GM23248 (cell line): ENCODE results near the gene ZNF385A. TPM values are rescaled to one million over a fixed set of nuclear protein-coding genes. Genes with fewer than 3 reads are reported as not detected.
A peak's percentile ranks its signal among the peaks of the same experiment; 100 is the strongest.

Source experiments
- DNase-seq: peaks from one replicate; pipeline ENCODE4 v3.0.0-alpha.2; 2015
- H2AFZ ChIP-seq: fragments of 200-600 bp; sonication (generic); 2 replicates; pipeline ENCODE4 v1.6.1; 2016; ENCODE audit warnings: antibody characterized with exemption
- H3F3A ChIP-seq: fragments of 200-600 bp; sonication (generic); 2 replicates; pipeline ENCODE4 v1.6.1; 2016; ENCODE audit warnings: mild to moderate bottlenecking, antibody characterized with exemption, mixed run types; ENCODE audit not compliant: insufficient read depth
- H3K27ac ChIP-seq: fragments of 200-600 bp; sonication (generic); 2 replicates; pipeline ENCODE4 v1.5.1; 2016; ENCODE audit warnings: mild to moderate bottlenecking
- H3K27me3 ChIP-seq: fragments of 200-600 bp; sonication (generic); replicated peaks from 2 replicates; pipeline ENCODE4 v1.6.1; 2016; ENCODE audit warnings: mild to moderate bottlenecking; ENCODE audit not compliant: insufficient read depth
- H3K36me3 ChIP-seq: fragments of 200-600 bp; sonication (generic); 2 replicates; pipeline ENCODE4 v1.6.1; 2016; ENCODE audit warnings: low read depth, mild to moderate bottlenecking
- H3K4me1 ChIP-seq: fragments of 200-600 bp; sonication (generic); 2 replicates; pipeline ENCODE4 v1.6.1; 2016; ENCODE audit warnings: mild to moderate bottlenecking; ENCODE audit not compliant: insufficient read depth
- H3K4me2 ChIP-seq: fragments of 200-600 bp; sonication (generic); one replicate; pipeline ENCODE4 v1.6.1; 2016; ENCODE audit warnings: mild to moderate bottlenecking; ENCODE audit not compliant: unreplicated experiment
- H3K4me3 ChIP-seq: fragments of 200-600 bp; sonication (generic); 2 replicates; pipeline ENCODE4 v1.5.1; 2016; ENCODE audit warnings: mild to moderate bottlenecking
- H3K79me2 ChIP-seq: fragments of 200-600 bp; sonication (generic); 2 replicates; pipeline ENCODE4 v1.6.1; 2016; ENCODE audit warnings: mild to moderate bottlenecking; ENCODE audit not compliant: insufficient read depth
- H3K9ac ChIP-seq: fragments of 200-600 bp; sonication (generic); 2 replicates; pipeline ENCODE4 v1.6.1; 2016; ENCODE audit warnings: mild to moderate bottlenecking
- H3K9me2 ChIP-seq: fragments of 200-600 bp; sonication (generic); 2 replicates; pipeline ENCODE4 v1.6.1; 2016; ENCODE audit warnings: mixed run types, mild to moderate bottlenecking, moderate library complexity; ENCODE audit not compliant: insufficient read depth
- H3K9me3 ChIP-seq: fragments of 200-600 bp; sonication (generic); one replicate; pipeline ENCODE4 v1.6.1; 2017; ENCODE audit warnings: low read depth
- H4K20me1 ChIP-seq: fragments of 200-600 bp; sonication (generic); 2 replicates; pipeline ENCODE4 v1.6.0; 2016; ENCODE audit not compliant: insufficient read depth
- EZH2 ChIP-seq: fragments of 200-600 bp; sonication (generic); IDR thresholded peaks from 2 replicates; pipeline ENCODE4 v1.6.1; 2018; ENCODE audit warnings: antibody characterized with exemption, mild to moderate bottlenecking; ENCODE audit not compliant: insufficient read depth, poor library complexity, severe bottlenecking
- EZH2phosphoT487 ChIP-seq: fragments of 200-600 bp; sonication (generic); IDR thresholded peaks from 2 replicates; pipeline ENCODE4 v1.6.1; 2018; ENCODE audit warnings: antibody characterized with exemption, moderate library complexity, mild to moderate bottlenecking, low read depth; ENCODE audit not compliant: insufficient read depth
- WGBS, 2 experiments: methylation state at CpG; one replicate each; pipeline ENCODE4 v1.1.6; 2015 to 2017; ENCODE audit warnings: low lambda C conversion rate in 2 of 2, low coverage in 1 of 2; ENCODE audit errors: missing lambda C conversion rate in 2 of 2; 5-methylcytosine and 5-hydroxymethylcytosine counted together
- in situ Hi-C: fragments of 300-500 bp; cut with MboI; formaldehyde crosslinking; loops from 2 replicates; pipeline ENCODE4 v1.15.0; 2020
- polyA plus RNA-seq: library from polyadenylated mRNA; unstranded; fragments of >200 nt; fragmentation: Nextera tagmentation; extraction: Ambion mirVana; gene quantifications from 2 replicates; pipeline ENCODE4 v1.2.1, GENCODE V29; 2016
- total RNA-seq: library from RNA; depleted of rRNA; stranded (reverse); fragments of >200 nt; shearing (Covaris generic); gene quantifications from 2 replicates; pipeline ENCODE4 v1.2.3, GENCODE V29; 2014

The ZNF385A gene
- total and polyA plus RNA-seq, 2 experiments from 2014 or later, result 1.8 to 3.1 TPM

DNA sequence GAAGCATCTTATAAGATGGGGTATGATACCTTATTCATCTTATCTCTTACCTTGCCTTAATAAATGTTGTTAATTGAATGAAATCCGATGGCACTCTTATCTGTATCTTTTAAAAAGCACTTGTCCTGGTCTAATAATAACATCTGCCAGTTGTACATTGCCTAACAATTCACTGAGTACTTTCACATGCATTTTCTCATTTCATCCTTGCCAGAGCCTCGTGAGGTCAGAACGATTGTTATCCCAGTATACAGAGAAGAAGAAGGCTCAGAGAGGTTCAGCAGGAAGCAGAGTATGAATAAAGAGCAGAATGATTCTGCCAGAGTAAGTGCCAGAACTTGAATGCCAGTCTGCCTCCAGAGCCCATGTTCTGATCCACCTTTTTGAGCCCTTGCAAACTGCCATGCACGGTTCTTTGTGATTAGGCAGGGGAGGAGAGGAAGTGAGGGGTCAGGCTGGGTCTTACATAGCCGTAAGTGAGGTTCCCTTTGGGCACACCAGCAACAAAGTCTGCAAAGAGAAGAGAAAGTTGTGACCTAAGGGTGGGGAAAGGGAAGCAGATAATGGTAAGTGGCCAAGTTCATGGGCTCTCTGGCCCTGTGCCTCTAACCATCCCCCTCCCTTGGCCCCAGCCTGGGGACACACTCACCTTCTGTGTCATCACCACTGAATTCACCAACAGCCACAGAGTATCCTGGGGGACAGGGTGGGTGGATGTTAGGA is 22.8 kb upstream of the ZNF385A start:
- Histone ChIP-seq H3K79me2 (peaks cover 78% of the 10 kb centered on the region), H4K20me1 (no peaks in the 10 kb centered on the region), H3K9me2 (no peaks in the 10 kb centered on the region), H3K4me1 (peaks cover 31% of the 10 kb centered on the region), H3K36me3 (peaks cover 64% of the 10 kb centered on the region), H2AFZ (no peak overlapping the region), H3K9ac (peak overlapping the region; percentile 28; the same call in 1 of the 2 replicates), H3K27ac (peak overlapping the region; percentile 37), H3K9me3 (no peaks in the 10 kb centered on the region), H3K4me3 (no peak overlapping the region), H3K27me3 (no peaks in the 10 kb centered on the region), H3F3A (peaks cover 71% of the 10 kb centered on the region), H3K4me2 (no peak overlapping the region)
- DNase-seq, result peak; percentile 36
- in situ Hi-C loops, result no loop called here
- TF ChIP-seq EZH2phosphoT487, result no peak
- 46 to 50% methylated on average over 5 of the region's 5 CpGs for WGBS, 2 experiments

DNA sequence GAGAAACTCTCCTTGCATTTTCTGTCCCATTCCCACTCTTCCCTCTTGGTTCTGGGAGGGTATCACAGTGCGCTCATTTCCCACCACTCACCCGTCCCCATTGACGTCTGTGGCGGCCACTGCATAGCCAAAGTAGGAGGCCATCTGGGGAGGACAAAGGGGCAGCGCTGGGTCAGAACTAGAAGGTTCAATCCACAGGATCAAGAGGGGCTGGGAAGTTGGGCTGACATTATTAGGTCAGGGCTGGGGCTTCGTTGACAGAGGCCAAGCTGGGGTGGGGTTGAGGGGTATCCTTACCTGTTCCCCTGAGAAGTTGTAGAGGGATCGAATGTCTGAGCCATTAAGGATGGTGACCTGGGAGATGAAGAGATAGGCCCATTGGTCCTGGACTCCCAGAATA is 21.0 kb upstream of the ZNF385A start:
- Histone ChIP-seq H4K20me1 (no peaks in the 10 kb centered on the region), H3K4me3 (no peak overlapping the region), H3K27me3 (no peaks in the 10 kb centered on the region), H3K9ac (no peak overlapping the region), H3K9me3 (no peaks in the 10 kb centered on the region), H3K9me2 (no peaks in the 10 kb centered on the region), H3K79me2 (peaks cover 67% of the 10 kb centered on the region), H2AFZ (no peak overlapping the region), H3F3A (peaks cover 72% of the 10 kb centered on the region), H3K4me2 (no peak overlapping the region), H3K36me3 (peaks cover 77% of the 10 kb centered on the region), H3K4me1 (peaks cover 17% of the 10 kb centered on the region), H3K27ac (no peak overlapping the region)
- in situ Hi-C loops, result no loop called here
- TF ChIP-seq EZH2phosphoT487 (no peak), EZH2 (no peak)
- no peak for DNase-seq
- WGBS, 2 experiments, result 90% methylated on average over 7 of the region's 7 CpGs

DNA sequence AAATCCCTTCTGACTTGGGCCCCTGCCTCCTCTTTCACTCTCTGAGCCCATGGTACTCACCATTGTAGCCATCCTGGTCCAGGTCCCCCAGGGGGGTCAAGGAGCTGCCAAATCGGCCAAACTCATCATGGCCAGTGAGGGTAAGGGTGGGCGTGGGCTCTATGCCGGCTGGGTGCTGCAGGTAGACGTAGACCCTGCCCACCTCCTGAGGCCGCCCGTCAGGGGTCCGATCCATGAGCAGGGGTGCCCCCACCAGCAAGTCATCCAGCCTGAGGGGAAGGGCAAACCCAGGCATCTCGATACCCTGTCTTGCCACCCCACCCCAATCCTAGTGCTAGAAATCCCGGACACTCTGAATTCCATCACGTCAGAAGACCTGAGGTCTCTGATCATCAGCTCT is 20.6 kb upstream of the ZNF385A start:
- no peaks in the 10 kb centered on the region for H3K27me3 ChIP-seq
- in situ Hi-C loops, result no loop called here
- H3K9ac ChIP-seq, result no peak overlapping the region
- H3K4me2 ChIP-seq, result no peak overlapping the region
- no peak overlapping the region for H3K27ac ChIP-seq
- H3F3A ChIP-seq, result peaks cover 72% of the 10 kb centered on the region
- H3K9me2 ChIP-seq, result no peaks in the 10 kb centered on the region
- H3K36me3 ChIP-seq, result peaks cover 77% of the 10 kb centered on the region
- no peak for DNase-seq
- WGBS, 2 experiments, result 82 to 84% methylated on average over 9 to 10 of the region's 10 CpGs
- TF ChIP-seq EZH2, result no peak
- TF ChIP-seq EZH2phosphoT487, result no peak
- no peaks in the 10 kb centered on the region for H3K9me3 ChIP-seq
- H3K4me1 ChIP-seq, result peaks cover 14% of the 10 kb centered on the region
- no peak overlapping the region for H3K4me3 ChIP-seq
- no peaks in the 10 kb centered on the region for H4K20me1 ChIP-seq
- H2AFZ ChIP-seq, result no peak overlapping the region
- peaks cover 62% of the 10 kb centered on the region for H3K79me2 ChIP-seq

DNA sequence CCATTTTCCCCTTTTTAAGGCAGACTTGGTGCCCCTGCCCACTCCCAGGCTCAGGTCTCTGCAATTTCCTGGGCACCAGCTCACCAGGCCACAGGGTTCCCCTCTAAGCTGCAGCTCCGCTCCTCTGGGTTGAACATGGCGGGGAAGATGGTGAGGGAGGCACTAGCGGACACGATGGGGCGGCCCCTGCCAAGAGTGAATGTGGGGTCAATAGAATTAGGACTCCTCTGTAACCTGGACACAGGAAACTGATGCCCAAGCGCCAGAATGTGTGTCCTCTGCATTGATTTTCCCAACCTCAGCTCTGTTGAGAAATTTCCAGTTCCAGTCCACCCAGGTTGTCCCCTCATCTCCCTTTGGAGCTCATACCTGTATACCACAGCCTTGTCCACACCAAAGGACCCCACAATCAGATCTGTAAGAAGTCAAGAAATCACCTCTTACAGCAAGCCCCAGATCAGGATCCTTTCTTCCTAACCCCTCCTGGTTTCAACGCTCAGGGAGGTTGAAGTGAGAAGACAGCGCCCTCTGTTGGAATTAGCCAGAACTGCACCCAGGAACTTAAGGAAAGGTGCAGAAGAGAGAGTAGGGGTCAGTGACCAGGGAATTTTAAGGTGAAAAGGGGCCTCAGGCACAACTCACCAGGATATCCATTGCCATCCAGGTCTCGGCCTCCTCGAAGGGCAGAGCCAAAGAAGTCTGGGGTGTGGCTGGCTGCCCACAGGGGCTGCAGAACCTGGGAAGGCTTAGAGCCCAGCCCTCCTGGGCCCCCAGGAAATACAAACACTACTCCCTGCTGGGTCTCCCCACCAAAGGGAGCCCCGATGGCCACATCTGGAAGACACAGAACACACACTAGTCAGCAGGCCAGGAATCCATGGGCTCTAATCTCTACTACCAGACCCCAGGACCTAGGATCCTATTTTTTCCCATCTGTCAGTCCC is 19.8 kb upstream of the ZNF385A start:
- Histone ChIP-seq H3K4me3 (no peak overlapping the region), H3K27me3 (no peaks in the 10 kb centered on the region), H3K36me3 (peaks cover 82% of the 10 kb centered on the region), H3F3A (peaks cover 77% of the 10 kb centered on the region), H3K9ac (no peak overlapping the region), H3K9me3 (no peaks in the 10 kb centered on the region), H4K20me1 (no peaks in the 10 kb centered on the region), H3K4me1 (peaks cover 14% of the 10 kb centered on the region), H3K4me2 (no peak overlapping the region), H2AFZ (no peak overlapping the region), H3K9me2 (no peaks in the 10 kb centered on the region), H3K27ac (peak overlapping the region; percentile 24), H3K79me2 (peaks cover 54% of the 10 kb centered on the region)
- peak; percentile 61 for DNase-seq
- in situ Hi-C loops, result no loop called here
- WGBS, 2 experiments, result 72 to 74% methylated on average over 11 of the region's 11 CpGs
- no peak for TF ChIP-seq EZH2
- no peak for TF ChIP-seq EZH2phosphoT487
